ENCODE results near the gene MED13.
"Not testable (repeated sequence)": the region's sequence is repeated elsewhere in the genome, so short reads cannot be mapped to it uniquely, and the experiment has no call there.

MED13 gene

GRCh38 chr17:62076864-62077788 is 12.0 kb upstream of the MED13 start:
- TF ChIP-seq ZNF274 (IDR thresholded peaks at IDR 0.05; ENCODE audit: low read depth, low read length): no peak

GRCh38 chr17:62075308-62075815 is 10.3 kb upstream of the MED13 start:
- no peak overlapping the region for H3K4me3 ChIP-seq (ENCODE audit: low read length)
- no peak for TF ChIP-seq ZNF274 (IDR thresholded peaks at IDR 0.05; ENCODE audit: low read depth, low read length)

More at GRCh38 chr17:62076864-62077788, 12.0 kb upstream of the MED13 start:
- H3K4me3 ChIP-seq (ENCODE audit: low read length): no peak overlapping the region

GRCh38 chr17:62073993-62074392 is 8.9 kb upstream of the MED13 start:
- TF ChIP-seq ZNF274 (IDR thresholded peaks at IDR 0.05; ENCODE audit: low read depth, low read length): no peak
- no peak overlapping the region for H3K4me3 ChIP-seq (ENCODE audit: low read length)

GRCh38 chr17:62072855-62073254 is 7.8 kb upstream of the MED13 start:
- not testable (repeated sequence) for H3K4me3 ChIP-seq (ENCODE audit: low read length)

- no peak overlapping the region for H3K4me3 ChIP-seq (ENCODE audit: low read length)
- no peak for TF ChIP-seq ZNF274 (IDR thresholded peaks at IDR 0.05; ENCODE audit: low read depth, low read length)
Observed at GRCh38 chr17:62070900-62071299, 5.8 kb upstream of the MED13 start.

- TF ChIP-seq ZNF274 (IDR thresholded peaks at IDR 0.05; ENCODE audit: low read depth, low read length): no peak
- no peak overlapping the region for H3K4me3 ChIP-seq (ENCODE audit: low read length)
Observed at GRCh38 chr17:62067165-62068145, 2.4 kb upstream of the MED13 start.

GRCh38 chr17:62065611-62066468 is 762 bp upstream of the MED13 start:
- peak overlapping the region; percentile 90 for H3K4me3 ChIP-seq (ENCODE audit: low read length)
- TF ChIP-seq ZNF274 (IDR thresholded peaks at IDR 0.05; ENCODE audit: low read depth, low read length): no peak

- no peak for TF ChIP-seq ZNF274 (IDR thresholded peaks at IDR 0.05; ENCODE audit: low read depth, low read length)
- peak overlapping the region; percentile 100 for H3K4me3 ChIP-seq (ENCODE audit: low read length)
Observed at GRCh38 chr17:62064029-62064790, 868 bp downstream of the MED13 start.

GRCh38 chr17:62062944-62063343 is 2.1 kb downstream of the MED13 start:
- TF ChIP-seq ZNF274 (IDR thresholded peaks at IDR 0.05; ENCODE audit: low read depth, low read length): no peak
- H3K4me3 ChIP-seq (ENCODE audit: low read length): peak overlapping the region; percentile 100

- H3K4me3 ChIP-seq (ENCODE audit: low read length): peak overlapping the region; percentile 100; the same call in 1 of the 2 replicates
- no peak for TF ChIP-seq ZNF274 (IDR thresholded peaks at IDR 0.05; ENCODE audit: low read depth, low read length)
Observed at GRCh38 chr17:62062302-62062701, 2.8 kb downstream of the MED13 start.

- TF ChIP-seq ZNF274 (IDR thresholded peaks at IDR 0.05; ENCODE audit: low read depth, low read length): no peak
- H3K4me3 ChIP-seq (ENCODE audit: low read length): no peak overlapping the region
Observed at GRCh38 chr17:62059414-62059813, 5.7 kb downstream of the MED13 start.

GRCh38 chr17:62058611-62059010 is 6.5 kb downstream of the MED13 start:
- TF ChIP-seq ZNF274 (IDR thresholded peaks at IDR 0.05; ENCODE audit: low read depth, low read length): no peak
- H3K4me3 ChIP-seq (ENCODE audit: low read length): no peak overlapping the region

GRCh38 chr17:62057696-62058095 is 7.4 kb downstream of the MED13 start:
- TF ChIP-seq ZNF274 (IDR thresholded peaks at IDR 0.05; ENCODE audit: low read depth, low read length): no peak
- no peak overlapping the region for H3K4me3 ChIP-seq (ENCODE audit: low read length)

All from GM08714 (cell line).